ENCODE measurements around the gene IL1R2. TPM values are rescaled to one million over a fixed set of nuclear protein-coding genes. Genes with fewer than 3 reads are reported as not detected.

IL1R2 gene
- total RNA-seq, 2 donors from 2014 or later: 6.9 to 11.4 TPM

DNA sequence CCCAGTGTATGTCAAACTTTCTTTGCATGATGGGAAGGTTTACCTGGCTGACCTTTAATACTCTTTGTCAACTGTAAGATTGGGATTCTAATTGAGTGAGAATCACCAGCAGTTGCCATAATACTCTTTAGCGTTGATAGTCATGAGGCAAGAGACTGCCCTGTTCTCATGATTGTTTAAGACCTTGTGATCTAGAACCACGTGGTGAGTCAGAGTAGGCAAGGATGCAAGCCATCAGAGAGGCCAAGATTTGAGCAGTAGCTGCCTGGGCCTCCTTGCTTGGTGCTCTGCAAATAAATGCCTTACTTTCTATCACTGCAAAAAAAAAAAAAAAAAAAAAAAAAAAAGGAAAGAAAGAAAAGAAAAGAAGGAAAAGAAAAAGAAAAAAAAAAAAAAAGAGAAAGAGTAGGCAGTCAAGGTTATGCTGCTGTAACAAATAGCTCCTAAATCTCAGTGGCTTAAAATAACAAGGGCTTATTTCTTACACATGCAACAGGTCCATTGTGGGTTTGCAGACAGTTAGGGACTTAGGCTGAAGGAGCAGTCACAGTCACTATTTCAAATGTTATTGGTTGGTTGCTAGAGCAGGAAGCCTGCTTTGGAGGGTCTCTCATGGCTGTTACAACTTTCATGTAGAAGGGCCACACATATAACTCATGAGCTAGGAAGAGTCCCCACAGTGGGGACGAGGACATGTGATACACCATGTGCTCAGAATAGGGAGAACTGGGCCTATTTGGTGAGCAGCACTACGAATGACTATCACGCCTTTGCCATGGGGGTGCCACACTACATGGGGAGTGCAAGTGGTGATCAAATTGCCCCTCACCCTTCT, 21.7 kb downstream of the IL1R2 start:
- 94% methylated on average over 5 of the region's 5 CpGs for WGBS

DNA sequence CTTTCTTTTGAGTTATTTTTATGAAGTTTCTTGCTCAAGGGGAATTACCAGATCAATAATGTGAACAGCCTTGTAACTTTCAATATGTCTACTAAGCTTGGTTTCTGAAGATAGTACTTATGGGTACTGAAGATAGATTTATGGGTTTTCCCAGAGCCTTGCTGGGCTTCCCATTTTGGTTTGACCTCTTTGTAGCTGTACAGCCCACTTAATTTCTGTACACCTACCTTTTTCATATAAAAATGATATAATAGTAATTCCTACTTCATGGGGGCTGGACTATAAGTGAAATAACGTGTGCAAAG, 22.2 kb downstream of the IL1R2 start:
- DNase-seq (ENCODE audit: low spot score): no peak
- Histone ChIP-seq H3K27ac (no peak overlapping the region), H3K9me3 (no peaks in the 10 kb centered on the region), H3K4me1 (replicated peaks) (no peaks in the 10 kb centered on the region), H3K36me3 (no peaks in the 10 kb centered on the region), H3K4me3 (no peak overlapping the region), H3K27me3 (replicated peaks; ENCODE audit: insufficient read depth) (no peaks in the 10 kb centered on the region)
- intact Hi-C loops (cut with DNase I): no loop called here
- 90% methylated on average over 1 of the region's 1 CpG for WGBS
- TF ChIP-seq POLR2A (IDR thresholded peaks at IDR 0.05) (no peak), POLR2AphosphoS5 (IDR thresholded peaks at IDR 0.05) (no peak)
- TF ChIP-seq, protein P1, sequence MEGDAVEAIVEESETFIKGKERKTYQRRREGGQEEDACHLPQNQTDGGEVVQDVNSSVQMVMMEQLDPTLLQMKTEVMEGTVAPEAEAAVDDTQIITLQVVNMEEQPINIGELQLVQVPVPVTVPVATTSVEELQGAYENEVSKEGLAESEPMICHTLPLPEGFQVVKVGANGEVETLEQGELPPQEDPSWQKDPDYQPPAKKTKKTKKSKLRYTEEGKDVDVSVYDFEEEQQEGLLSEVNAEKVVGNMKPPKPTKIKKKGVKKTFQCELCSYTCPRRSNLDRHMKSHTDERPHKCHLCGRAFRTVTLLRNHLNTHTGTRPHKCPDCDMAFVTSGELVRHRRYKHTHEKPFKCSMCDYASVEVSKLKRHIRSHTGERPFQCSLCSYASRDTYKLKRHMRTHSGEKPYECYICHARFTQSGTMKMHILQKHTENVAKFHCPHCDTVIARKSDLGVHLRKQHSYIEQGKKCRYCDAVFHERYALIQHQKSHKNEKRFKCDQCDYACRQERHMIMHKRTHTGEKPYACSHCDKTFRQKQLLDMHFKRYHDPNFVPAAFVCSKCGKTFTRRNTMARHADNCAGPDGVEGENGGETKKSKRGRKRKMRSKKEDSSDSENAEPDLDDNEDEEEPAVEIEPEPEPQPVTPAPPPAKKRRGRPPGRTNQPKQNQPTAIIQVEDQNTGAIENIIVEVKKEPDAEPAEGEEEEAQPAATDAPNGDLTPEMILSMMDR (IDR thresholded peaks at IDR 0.05): no peak

More for the DNA sequence above, 21.7 kb downstream of the IL1R2 start:
- no peaks in the 10 kb centered on the region for H3K4me1 ChIP-seq (replicated peaks)
- TF ChIP-seq POLR2AphosphoS5 (IDR thresholded peaks at IDR 0.05): no peak
- TF ChIP-seq, protein P1 (IDR thresholded peaks at IDR 0.05): no peak
- no peak for TF ChIP-seq POLR2A (IDR thresholded peaks at IDR 0.05)
- H3K4me3 ChIP-seq: no peak overlapping the region
- intact Hi-C loops (cut with DNase I): no loop called here
- no peaks in the 10 kb centered on the region for H3K27me3 ChIP-seq (replicated peaks; ENCODE audit: insufficient read depth)
- no peaks in the 10 kb centered on the region for H3K36me3 ChIP-seq
- no peak for DNase-seq (ENCODE audit: low spot score)
- H3K9me3 ChIP-seq: no peaks in the 10 kb centered on the region
- H3K27ac ChIP-seq: no peak overlapping the region

DNA sequence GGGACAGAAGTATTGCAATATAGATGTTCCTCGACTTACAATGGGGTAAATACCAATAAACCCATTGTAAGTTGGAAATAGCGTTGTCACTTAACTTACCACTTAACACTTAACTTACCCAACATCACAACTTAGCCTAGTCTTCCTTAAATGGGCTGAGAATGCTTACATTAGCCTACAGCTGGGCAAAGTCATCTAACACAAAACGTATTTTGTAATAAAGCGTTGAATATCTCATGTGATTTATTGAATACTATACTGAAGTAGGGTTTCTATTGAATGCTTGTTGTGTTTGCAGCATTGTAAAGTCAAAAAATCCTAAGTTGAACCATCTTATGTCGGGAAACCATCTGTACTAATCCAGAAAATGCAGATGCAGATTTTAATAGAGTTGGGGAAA, 23.6 kb downstream of the IL1R2 start:
- no peak overlapping the region for H3K4me3 ChIP-seq
- TF ChIP-seq, protein P1 (IDR thresholded peaks at IDR 0.05): no peak
- TF ChIP-seq POLR2A (IDR thresholded peaks at IDR 0.05) (no peak), POLR2AphosphoS5 (IDR thresholded peaks at IDR 0.05) (no peak)
- no peaks in the 10 kb centered on the region for H3K36me3 ChIP-seq
- no peaks in the 10 kb centered on the region for H3K27me3 ChIP-seq (replicated peaks; ENCODE audit: insufficient read depth)
- intact Hi-C loops (cut with DNase I): no loop called here
- no peak overlapping the region for H3K27ac ChIP-seq
- 89% methylated on average over 5 of the region's 5 CpGs for WGBS
- no peaks in the 10 kb centered on the region for H3K9me3 ChIP-seq
- no peaks in the 10 kb centered on the region for H3K4me1 ChIP-seq (replicated peaks)
- DNase-seq (ENCODE audit: low spot score): no peak

DNA sequence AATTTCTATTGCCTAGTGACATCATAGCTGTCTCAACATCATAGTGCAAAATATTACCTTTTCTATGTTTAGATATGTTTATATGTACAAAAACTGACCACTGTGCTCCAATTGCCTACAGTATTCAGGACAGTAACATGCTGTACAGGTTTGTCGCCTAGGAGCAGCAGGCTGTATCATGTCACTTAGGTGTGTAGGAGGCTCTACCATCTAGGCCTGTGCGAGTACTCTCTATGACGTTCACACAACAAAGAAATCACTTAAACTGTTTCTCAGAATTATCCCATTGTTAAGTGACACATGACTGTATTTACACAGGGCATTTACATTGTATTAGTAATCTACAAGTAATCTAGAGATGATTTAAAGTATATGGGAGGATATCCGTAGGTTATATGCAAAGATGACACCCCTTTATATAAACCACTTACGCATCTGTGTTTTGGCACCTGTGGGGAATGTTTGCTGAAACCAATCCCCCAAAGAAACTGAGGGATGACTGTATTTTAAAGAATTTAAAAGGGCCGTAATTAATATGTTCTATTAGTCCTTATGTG, 24.7 kb downstream of the IL1R2 start:
- no peak for DNase-seq (ENCODE audit: low spot score)
- intact Hi-C loops (cut with DNase I): no loop called here
- TF ChIP-seq POLR2A (IDR thresholded peaks at IDR 0.05) (no peak), POLR2AphosphoS5 (IDR thresholded peaks at IDR 0.05) (no peak)
- TF ChIP-seq, protein P1 (IDR thresholded peaks at IDR 0.05): no peak
- Histone ChIP-seq H3K36me3 (no peaks in the 10 kb centered on the region), H3K4me3 (no peak overlapping the region), H3K27ac (no peak overlapping the region), H3K27me3 (replicated peaks; ENCODE audit: insufficient read depth) (no peaks in the 10 kb centered on the region), H3K4me1 (replicated peaks) (peaks cover 2% of the 10 kb centered on the region), H3K9me3 (no peaks in the 10 kb centered on the region)
- WGBS: 69% methylated on average over 6 of the region's 6 CpGs

Data from prostate gland (tissue), 2 donors.